ENCODE data around the gene F2RL3. TPM values are rescaled to one million over a fixed set of nuclear protein-coding genes. Genes with fewer than 3 reads are reported as not detected.

F2RL3 gene
- total and polyA plus RNA-seq, 5 donors, result 0.91 to 3.6 (median 1.2) TPM

GRCh38 chr19:16895467-16896145, 6.8 kb downstream of the F2RL3 start:
- Histone ChIP-seq H3K27ac (ENCODE audit: low read length) (no peak overlapping the region), H3K4me1 (ENCODE audit: control insufficient read depth, insufficient read depth, low read length) (no peaks in the 10 kb centered on the region), H3K9me3 (ENCODE audit: control insufficient read depth, low read length) (no peaks in the 10 kb centered on the region), H3K27me3 (ENCODE audit: control insufficient read depth, insufficient read depth) (no peaks in the 10 kb centered on the region), H3K4me3 (ENCODE audit: low read length) (peak overlapping the region; percentile 42)
- peak in 2 of 3 donors; percentile 77 to 80 for DNase-seq
- intact Hi-C loops (cut with DNase I), result no loop called here
- ATAC-seq, result no peak
- WGBS, result 37% methylated on average over 30 of the region's 30 CpGs

- ATAC-seq (peak in 1 of 2 donors; percentile 5), DNase-seq (peak in 2 of 3 donors; percentile 73 to 81)
- Histone ChIP-seq H3K4me3 (ENCODE audit: low read length) (peak overlapping the region; percentile 42), H3K4me1 (ENCODE audit: control insufficient read depth, insufficient read depth, low read length) (no peaks in the 10 kb centered on the region), H3K27ac (ENCODE audit: low read length) (peak overlapping the region; percentile 55), H3K27me3 (ENCODE audit: control insufficient read depth, insufficient read depth) (no peaks in the 10 kb centered on the region), H3K9me3 (ENCODE audit: control insufficient read depth, low read length) (no peaks in the 10 kb centered on the region)
- WGBS, result 3% methylated on average over 66 of the region's 66 CpGs
- intact Hi-C loops (cut with DNase I), result no loop called here
These were observed 7.6 kb downstream of the F2RL3 start for GRCh38 chr19:16896146-16897028.

GRCh38 chr19:16897029-16897855, 8.4 kb downstream of the F2RL3 start:
- ATAC-seq, result peak; percentile 92 to 95

GRCh38 chr19:16897856-16898161, 9.0 kb downstream of the F2RL3 start:
- peak in 1 of 3 donors; percentile 66 for DNase-seq
- Histone ChIP-seq H3K27me3 (ENCODE audit: control insufficient read depth, insufficient read depth) (no peaks in the 10 kb centered on the region), H3K27ac (ENCODE audit: low read length) (peak overlapping the region; percentile 26), H3K4me1 (ENCODE audit: control insufficient read depth, insufficient read depth, low read length) (no peaks in the 10 kb centered on the region), H3K9me3 (ENCODE audit: control insufficient read depth, low read length) (no peaks in the 10 kb centered on the region), H3K4me3 (ENCODE audit: low read length) (peak overlapping the region; percentile 55)
- ATAC-seq, result peak; percentile 17 to 18
- 9% methylated on average over 30 of the region's 30 CpGs for WGBS
- intact Hi-C loops (cut with DNase I), result no loop called here

More at GRCh38 chr19:16897029-16897855, 8.4 kb downstream of the F2RL3 start:
- no peaks in the 10 kb centered on the region for H3K9me3 ChIP-seq (ENCODE audit: control insufficient read depth, low read length)
- H3K27me3 ChIP-seq (ENCODE audit: control insufficient read depth, insufficient read depth), result no peaks in the 10 kb centered on the region
- DNase-seq, result peak; percentile 96 to 98 (median 98)
- peak overlapping the region; percentile 26 for H3K27ac ChIP-seq (ENCODE audit: low read length)
- H3K4me1 ChIP-seq (ENCODE audit: control insufficient read depth, insufficient read depth, low read length), result no peaks in the 10 kb centered on the region
- peak overlapping the region; percentile 55 for H3K4me3 ChIP-seq (ENCODE audit: low read length)
- intact Hi-C loops (cut with DNase I), result no loop called here
- under 1% methylated on average over 68 of the region's 68 CpGs for WGBS

- intact Hi-C loops (cut with DNase I), result no loop called here
- H3K27me3 ChIP-seq (ENCODE audit: control insufficient read depth, insufficient read depth), result no peaks in the 10 kb centered on the region
These were observed 9.7 kb downstream of the F2RL3 start for GRCh38 chr19:16898361-16899015.

GRCh38 chr19:16899566-16900075, 10.8 kb downstream of the F2RL3 start:
- no peak overlapping the region for H3K27ac ChIP-seq (ENCODE audit: low read length)
- ATAC-seq, result no peak
- no peak overlapping the region for H3K4me3 ChIP-seq (ENCODE audit: low read length)
- 26% methylated on average over 7 of the region's 7 CpGs for WGBS
- no peaks in the 10 kb centered on the region for H3K9me3 ChIP-seq (ENCODE audit: control insufficient read depth, low read length)
- no peaks in the 10 kb centered on the region for H3K27me3 ChIP-seq (ENCODE audit: control insufficient read depth, insufficient read depth)
- DNase-seq, result peak in 2 of 3 donors; percentile 75 to 80
- intact Hi-C loops (cut with DNase I), result loop anchor here in 2 of 4 donors (5.0 to 10.0 kb wide), 2 partner anchors 125 to 127 kb away; no protein-coding TSS in a partner anchor
- H3K4me1 ChIP-seq (ENCODE audit: control insufficient read depth, insufficient read depth, low read length), result no peaks in the 10 kb centered on the region

More at GRCh38 chr19:16898361-16899015, 9.7 kb downstream of the F2RL3 start:
- Histone ChIP-seq H3K9me3 (ENCODE audit: control insufficient read depth, low read length) (no peaks in the 10 kb centered on the region), H3K4me3 (ENCODE audit: low read length) (no peak overlapping the region), H3K4me1 (ENCODE audit: control insufficient read depth, insufficient read depth, low read length) (no peaks in the 10 kb centered on the region), H3K27ac (ENCODE audit: low read length) (no peak overlapping the region)
- ATAC-seq (no peak), DNase-seq (peak in 1 of 3 donors; percentile 27)
- WGBS, result 86% methylated on average over 12 of the region's 12 CpGs

GRCh38 chr19:16901491-16902175, 12.8 kb downstream of the F2RL3 start:
- DNase-seq, result peak in 1 of 3 donors; percentile 40

GRCh38 chr19:16902545-16902944, 13.7 kb downstream of the F2RL3 start:
- whole genome bisulfite sequencing, result 94% methylated on average over 12 of the region's 12 CpGs

More at GRCh38 chr19:16901491-16902175, 12.8 kb downstream of the F2RL3 start:
- no peak for ATAC-seq
- Histone ChIP-seq H3K4me1 (ENCODE audit: control insufficient read depth, insufficient read depth, low read length) (no peaks in the 10 kb centered on the region), H3K27me3 (ENCODE audit: control insufficient read depth, insufficient read depth) (no peaks in the 10 kb centered on the region), H3K9me3 (ENCODE audit: control insufficient read depth, low read length) (no peaks in the 10 kb centered on the region), H3K27ac (ENCODE audit: low read length) (no peak overlapping the region), H3K4me3 (ENCODE audit: low read length) (no peak overlapping the region)
- intact Hi-C loops (cut with DNase I), result loop anchor here in 2 of 4 donors (5.0 to 10.0 kb wide), 2 partner anchors 127 to 129 kb away; no protein-coding TSS in a partner anchor
- WGBS, result 87% methylated on average over 19 of the region's 19 CpGs

GRCh38 chr19:16903347-16903746, 14.5 kb downstream of the F2RL3 start:
- Histone ChIP-seq H3K4me3 (ENCODE audit: low read length) (no peak overlapping the region), H3K9me3 (ENCODE audit: control insufficient read depth, low read length) (no peaks in the 10 kb centered on the region), H3K4me1 (ENCODE audit: control insufficient read depth, insufficient read depth, low read length) (no peaks in the 10 kb centered on the region), H3K27me3 (ENCODE audit: control insufficient read depth, insufficient read depth) (no peaks in the 10 kb centered on the region), H3K27ac (ENCODE audit: low read length) (no peak overlapping the region)
- DNase-seq (peak in 1 of 3 donors; percentile 6), ATAC-seq (no peak)
- 89% methylated on average over 7 of the region's 7 CpGs for WGBS
- intact Hi-C loops (cut with DNase I), result loop anchor here in 2 of 4 donors (5.0 to 10.0 kb wide), 2 partner anchors 129 to 131 kb away; no protein-coding TSS in a partner anchor

More at GRCh38 chr19:16902545-16902944, 13.7 kb downstream of the F2RL3 start:
- Histone ChIP-seq H3K27ac (ENCODE audit: low read length) (no peak overlapping the region), H3K27me3 (ENCODE audit: control insufficient read depth, insufficient read depth) (no peaks in the 10 kb centered on the region), H3K4me1 (ENCODE audit: control insufficient read depth, insufficient read depth, low read length) (no peaks in the 10 kb centered on the region), H3K4me3 (ENCODE audit: low read length) (no peak overlapping the region), H3K9me3 (ENCODE audit: control insufficient read depth, low read length) (no peaks in the 10 kb centered on the region)
- DNase-seq (peak in 1 of 3 donors; percentile 25), ATAC-seq (no peak)
- intact Hi-C loops (cut with DNase I), result loop anchor here in 2 of 4 donors (5.0 to 10.0 kb wide), 2 partner anchors 128 to 130 kb away; no protein-coding TSS in a partner anchor

Data from right cardiac atrium (tissue), 5 donors.